GM12892 (cell line): ENCODE data around the gene R3HDM2.

ENCODE experiments used
- POLR2A ChIP-seq: IDR thresholded peaks from 2 replicates; pipeline ENCODE4 v1.6.1; 2011; ENCODE audit warnings: low read depth, low read length, control low read depth
- POLR2AphosphoS5 ChIP-seq: IDR thresholded peaks from 2 replicates; pipeline ENCODE4 v1.6.1; 2011; ENCODE audit warnings: low read depth, low read length, control low read depth
- TAF1 ChIP-seq: IDR thresholded peaks from 2 replicates; pipeline ENCODE4 v1.6.1; 2011; ENCODE audit warnings: low read depth, mild to moderate bottlenecking, control low read depth, low read length, borderline replicate concordance

DNA sequence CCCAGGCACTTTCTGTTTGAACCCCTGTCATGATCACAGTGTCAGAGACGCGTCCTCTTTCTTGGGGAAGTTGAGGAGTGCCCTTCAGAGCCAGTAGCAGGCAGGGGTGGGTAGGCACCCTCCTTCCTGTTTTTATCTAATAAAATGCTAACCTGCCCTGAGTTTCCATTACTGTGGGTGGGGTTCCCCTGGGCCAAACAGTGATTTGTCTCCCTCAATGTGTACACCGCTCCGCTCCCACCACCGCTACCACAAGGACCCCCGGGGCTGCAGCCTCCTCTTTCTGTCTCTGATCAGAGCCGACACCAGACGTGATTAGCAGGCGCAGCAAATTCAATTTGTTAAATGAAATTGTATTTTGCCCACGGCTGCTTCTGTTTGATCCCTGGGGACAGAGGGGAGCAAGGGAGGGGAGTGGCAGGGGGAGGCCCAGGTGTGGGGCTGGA lies 196.2 kb downstream of the R3HDM2 start:
- TF ChIP-seq POLR2AphosphoS5 = no peak
- no peak for TF ChIP-seq TAF1
- TF ChIP-seq POLR2A = no peak
